ENCODE measurements around the gene CAVIN2.

DNA sequence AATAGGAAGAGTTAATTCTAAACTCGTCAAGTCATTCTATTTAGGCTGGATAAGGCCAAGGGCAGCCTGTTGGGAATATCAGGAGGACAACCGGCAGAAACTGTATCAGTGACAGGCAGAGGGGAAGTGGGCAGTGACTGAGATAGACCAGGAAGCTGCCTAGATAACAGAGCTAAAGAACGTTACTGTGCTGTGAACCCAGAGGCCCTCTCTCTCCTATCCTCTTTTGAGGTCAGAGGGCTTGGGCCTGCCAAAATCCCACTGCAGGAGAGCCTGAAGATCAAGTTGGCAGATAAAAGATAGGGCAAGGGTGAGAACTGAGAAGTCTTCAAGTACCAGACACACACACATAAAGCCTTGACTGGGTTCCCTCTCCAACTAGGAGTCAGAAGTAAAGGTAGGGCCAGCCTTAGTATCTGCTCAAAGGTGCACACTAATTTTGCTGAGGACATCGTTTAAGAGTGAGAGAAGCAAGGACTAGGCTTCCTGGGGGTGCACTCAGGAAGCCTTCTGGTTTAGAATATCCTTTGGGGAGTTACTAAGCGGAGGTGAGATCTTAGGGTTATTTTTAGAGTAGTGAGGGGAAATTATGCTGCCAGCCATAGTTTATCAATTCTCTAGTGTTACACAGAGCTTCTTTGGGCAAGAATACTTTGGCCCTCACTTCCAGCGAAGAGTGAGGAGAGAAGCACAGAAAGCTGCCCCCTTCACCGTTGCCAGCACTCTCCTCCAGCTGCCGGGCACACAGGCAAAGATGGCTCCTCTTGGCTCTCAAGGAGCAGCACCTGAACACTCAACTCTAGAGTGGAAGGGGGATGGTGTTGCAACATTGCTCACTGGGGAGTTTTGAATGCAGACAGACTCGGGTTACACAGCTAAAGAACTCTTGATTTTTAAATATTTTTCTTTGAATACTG lies 9.8 kb downstream of the CAVIN2 start:
- TF ChIP-seq, protein P1, sequence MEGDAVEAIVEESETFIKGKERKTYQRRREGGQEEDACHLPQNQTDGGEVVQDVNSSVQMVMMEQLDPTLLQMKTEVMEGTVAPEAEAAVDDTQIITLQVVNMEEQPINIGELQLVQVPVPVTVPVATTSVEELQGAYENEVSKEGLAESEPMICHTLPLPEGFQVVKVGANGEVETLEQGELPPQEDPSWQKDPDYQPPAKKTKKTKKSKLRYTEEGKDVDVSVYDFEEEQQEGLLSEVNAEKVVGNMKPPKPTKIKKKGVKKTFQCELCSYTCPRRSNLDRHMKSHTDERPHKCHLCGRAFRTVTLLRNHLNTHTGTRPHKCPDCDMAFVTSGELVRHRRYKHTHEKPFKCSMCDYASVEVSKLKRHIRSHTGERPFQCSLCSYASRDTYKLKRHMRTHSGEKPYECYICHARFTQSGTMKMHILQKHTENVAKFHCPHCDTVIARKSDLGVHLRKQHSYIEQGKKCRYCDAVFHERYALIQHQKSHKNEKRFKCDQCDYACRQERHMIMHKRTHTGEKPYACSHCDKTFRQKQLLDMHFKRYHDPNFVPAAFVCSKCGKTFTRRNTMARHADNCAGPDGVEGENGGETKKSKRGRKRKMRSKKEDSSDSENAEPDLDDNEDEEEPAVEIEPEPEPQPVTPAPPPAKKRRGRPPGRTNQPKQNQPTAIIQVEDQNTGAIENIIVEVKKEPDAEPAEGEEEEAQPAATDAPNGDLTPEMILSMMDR (conservative IDR thresholded peaks at IDR 0.05), result no peak
- no peak for TF ChIP-seq EZH2 (IDR thresholded peaks at IDR 0.05; ENCODE audit: low read depth)

Measured in PC-9 (cell line).